ENCODE results near the gene LNPK. TPM values are rescaled to one million over a fixed set of nuclear protein-coding genes. Genes with fewer than 3 reads are reported as not detected.

LNPK gene
- total RNA-seq, 1 donor from 2014 or later: 36.1 TPM

DNA sequence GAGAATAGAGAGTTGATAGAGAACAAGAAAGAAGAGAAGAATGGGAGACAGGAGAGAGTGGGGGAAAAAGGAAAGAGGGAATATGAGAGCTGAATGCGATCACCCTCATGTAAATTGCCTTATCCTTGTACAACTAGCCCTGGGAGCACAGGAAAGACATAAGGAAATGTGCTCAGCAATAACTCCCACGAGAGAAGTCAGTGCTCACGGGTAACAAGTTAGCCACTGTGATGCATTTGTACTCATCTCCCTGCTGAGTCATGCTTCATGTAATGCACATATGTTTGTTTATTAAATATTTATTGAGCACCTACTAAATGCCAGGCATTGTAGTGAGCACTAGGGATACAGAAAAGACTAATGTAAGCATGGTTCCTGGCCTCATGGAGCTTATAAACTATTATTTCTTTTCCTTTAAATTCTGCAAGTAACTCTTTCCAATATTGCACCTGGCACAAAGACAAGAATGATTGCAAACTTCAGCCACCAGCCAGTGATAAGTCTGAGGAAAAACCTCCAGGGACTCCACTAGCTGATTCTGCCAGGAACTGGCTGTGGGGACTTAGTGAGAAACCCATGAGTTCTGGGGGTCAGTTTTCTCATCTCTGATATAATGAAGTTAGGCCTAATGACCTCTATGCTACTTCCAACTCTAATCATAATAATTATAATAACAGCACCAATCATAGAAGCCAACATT, 124.1 kb downstream of the LNPK start:
- H4K20me1 ChIP-seq (ENCODE audit: low read depth): no peaks in the 10 kb centered on the region
- H3K4me1 Mint-ChIP-seq: no peaks in the 10 kb centered on the region
- H3K36me3 Mint-ChIP-seq: no peaks in the 10 kb centered on the region
- H3K9me3 ChIP-seq (ENCODE audit: low read depth): no peaks in the 10 kb centered on the region
- no peak for DNase-seq (ENCODE audit: low spot score)
- H3K27me3 Mint-ChIP-seq (ENCODE audit: insufficient read depth, low read depth): peaks cover 5% of the 10 kb centered on the region
- no peak overlapping the region for H3K27ac Mint-ChIP-seq
- no peak overlapping the region for H3K4me3 Mint-ChIP-seq
- H3K79me2 ChIP-seq (ENCODE audit: low read depth): no peaks in the 10 kb centered on the region
- no peak overlapping the region for H2AFZ ChIP-seq (replicated peaks)
- TF ChIP-seq CTCF (IDR thresholded peaks at IDR 0.05) (no peak), EZH2phosphoT487 (IDR thresholded peaks at IDR 0.05) (no peak), EZH2 (IDR thresholded peaks at IDR 0.05) (no peak)
- H3K9me3 Mint-ChIP-seq: no peaks in the 10 kb centered on the region
- H3K4me2 ChIP-seq: no peak overlapping the region
- no peak overlapping the region for H3K4me3 ChIP-seq
- H3K36me3 ChIP-seq: no peaks in the 10 kb centered on the region
- no peak overlapping the region for H3K27ac ChIP-seq
- no peak overlapping the region for H3K9ac ChIP-seq
- H3F3A ChIP-seq (ENCODE audit: low read depth): no peaks in the 10 kb centered on the region
- no peaks in the 10 kb centered on the region for H3K4me1 ChIP-seq
- H3K27me3 ChIP-seq: no peaks in the 10 kb centered on the region

DNA sequence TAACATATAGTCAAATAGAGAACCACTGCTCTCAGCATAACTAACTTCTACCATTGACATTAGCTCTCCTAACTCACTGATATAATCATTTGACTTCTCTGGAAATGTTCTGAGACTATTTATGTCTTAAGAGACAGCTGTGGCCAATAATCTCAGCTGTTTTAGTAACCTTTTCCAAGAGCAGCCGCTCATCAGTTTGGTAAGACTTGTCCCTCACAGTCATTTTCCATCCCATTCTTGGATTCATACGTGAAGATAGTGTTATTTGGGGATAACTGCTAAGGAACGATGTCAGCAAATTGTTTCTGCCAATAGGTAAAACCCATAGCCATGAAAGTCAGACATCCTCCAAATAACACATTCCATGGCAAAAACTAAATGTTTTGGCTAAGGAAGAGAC, 127.8 kb downstream of the LNPK start:
- no peak overlapping the region for H3K4me3 Mint-ChIP-seq
- no peak for DNase-seq (ENCODE audit: low spot score)
- no peaks in the 10 kb centered on the region for H3K36me3 Mint-ChIP-seq

More for the DNA sequence above, 127.8 kb downstream of the LNPK start:
- H3K4me2 ChIP-seq: no peak overlapping the region
- H3K27me3 Mint-ChIP-seq (ENCODE audit: insufficient read depth, low read depth): peaks cover 5% of the 10 kb centered on the region
- no peaks in the 10 kb centered on the region for H4K20me1 ChIP-seq (ENCODE audit: low read depth)
- no peak overlapping the region for H3K27ac Mint-ChIP-seq
- no peak overlapping the region for H3K4me3 ChIP-seq
- no peaks in the 10 kb centered on the region for H3K79me2 ChIP-seq (ENCODE audit: low read depth)
- no peak overlapping the region for H3K27ac ChIP-seq
- no peak overlapping the region for H2AFZ ChIP-seq (replicated peaks)
- no peaks in the 10 kb centered on the region for H3K4me1 ChIP-seq
- no peak for TF ChIP-seq EZH2phosphoT487 (IDR thresholded peaks at IDR 0.05)
- TF ChIP-seq CTCF (IDR thresholded peaks at IDR 0.05): no peak
- TF ChIP-seq EZH2 (IDR thresholded peaks at IDR 0.05): no peak
- no peaks in the 10 kb centered on the region for H3K27me3 ChIP-seq
- H3K36me3 ChIP-seq: no peaks in the 10 kb centered on the region
- no peaks in the 10 kb centered on the region for H3F3A ChIP-seq (ENCODE audit: low read depth)
- H3K9me3 ChIP-seq (ENCODE audit: low read depth): no peaks in the 10 kb centered on the region
- no peaks in the 10 kb centered on the region for H3K4me1 Mint-ChIP-seq
- H3K9ac ChIP-seq: no peak overlapping the region
- no peaks in the 10 kb centered on the region for H3K9me3 Mint-ChIP-seq

Other genes starting within 250 kb of the LNPK start
- not detected in 2 replicates for gene EVX2, start 81.7 kb upstream of the LNPK start, total RNA-seq (ENCODE audit: low replicate concordance)
- gene HOXD13, start 90.5 kb upstream of the LNPK start, total RNA-seq (ENCODE audit: low replicate concordance): not detected in 2 replicates
- not detected in 2 replicates for gene HOXD12, start 97.5 kb upstream of the LNPK start, total RNA-seq (ENCODE audit: low replicate concordance)
- gene HOXD11, start 105.0 kb upstream of the LNPK start, total RNA-seq (ENCODE audit: low replicate concordance): not detected in 2 replicates
- not detected in 2 replicates for gene HOXD10, start 114.5 kb upstream of the LNPK start, total RNA-seq (ENCODE audit: low replicate concordance)
- gene HOXD9, start 120.5 kb upstream of the LNPK start, total RNA-seq (ENCODE audit: low replicate concordance): not detected in 2 replicates
- gene HOXD8, start 127.4 kb upstream of the LNPK start, total RNA-seq (ENCODE audit: low replicate concordance): not detected in 2 replicates
- gene HOXD4, start 149.3 kb upstream of the LNPK start, total RNA-seq (ENCODE audit: low replicate concordance): not detected in 2 replicates
- gene HOXD3, start 155.0 kb upstream of the LNPK start, total RNA-seq (ENCODE audit: low replicate concordance): not detected in 2 replicates
- gene HOXD1, start 186.4 kb upstream of the LNPK start, total RNA-seq (ENCODE audit: low replicate concordance): not detected in 2 replicates